ENCODE results near the gene OR6C6. TPM values are rescaled to one million over a fixed set of nuclear protein-coding genes. Genes with fewer than 3 reads are reported as not detected.
"Not testable (repeated sequence)": the region's sequence is repeated elsewhere in the genome, so short reads cannot be mapped to it uniquely, and the experiment has no call there.

Gene OR6C6
- not detected for total RNA-seq
- not detected for polyA plus RNA-seq
- long read RNA-seq, donor 1, result 0 reads
- long read RNA-seq, donor 2, result 0 reads

DNA sequence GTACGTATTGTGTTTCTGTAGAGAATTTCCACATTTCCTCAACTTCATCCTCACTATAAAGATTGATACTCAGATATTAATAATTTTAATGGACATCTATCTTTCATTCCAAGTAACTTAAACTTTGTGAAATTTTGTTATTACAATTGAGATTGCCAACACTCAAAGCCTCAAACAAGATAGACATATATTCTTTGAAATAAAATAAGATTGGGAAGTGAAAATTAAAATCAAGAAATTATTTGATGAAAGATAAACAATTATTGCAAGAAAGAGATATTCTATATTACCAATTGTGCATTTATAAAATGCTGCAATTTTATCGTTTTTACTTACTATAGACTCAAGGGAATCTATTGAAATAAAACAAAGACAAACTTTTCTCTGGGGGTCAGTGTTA, at the start of gene OR6C6:
OR6C6 (minus strand) TSS at position 101 of the 400 bp plus-strand sequence. CDS start 1,337 bp downstream, outside the sequence.
- no peaks in the 10 kb centered on the region for H3K27me3 ChIP-seq (replicated peaks in 1 of 7)
- TF ChIP-seq POLR2AphosphoS5 (IDR thresholded peaks at IDR 0.05) (no peak), POLR2A (IDR thresholded peaks at IDR 0.05) (no peak), CTCF (IDR thresholded peaks at IDR 0.05 in 8 of 11, conservative IDR thresholded peaks at IDR 0.05 in 3 of 11) (no peak)
- H3K9me3 ChIP-seq, result peaks cover 0 to 4% (median 0%) of the 10 kb centered on the region in 8 donors
- no peak for DNase-seq
- no peak within 1 kb of the TSS for H3K27ac ChIP-seq
- 69 to 86% (median 78%) methylated on average over 2 of the region's 2 CpGs for WGBS, 5 donors
- no peaks in the 10 kb centered on the region for H3K4me1 ChIP-seq
- intact Hi-C loops (cut with DNase I; ENCODE audit: low total_unique reads), result no loop called here
- H3K36me3 ChIP-seq, result no peaks in the 10 kb centered on the region
- no peak within 1 kb of the TSS for H3K4me3 ChIP-seq

GRCh38 chr12:55336002-55336401, 39.6 kb upstream of the OR6C6 start:
- Histone ChIP-seq H3K9me3 (no peaks in the 10 kb centered on the region), H3K4me3 (no peak overlapping the region), H3K27ac (no peak overlapping the region), H3K4me1 (no peaks in the 10 kb centered on the region), H3K36me3 (no peaks in the 10 kb centered on the region), H3K27me3 (replicated peaks in 1 of 7) (peaks cover 0 to 7% (median 0%) of the 10 kb centered on the region in 7 donors)
- DNase-seq, result no peak
- intact Hi-C loops (cut with DNase I; ENCODE audit: low total_unique reads), result no loop called here
- TF ChIP-seq POLR2AphosphoS5 (IDR thresholded peaks at IDR 0.05) (no peak), POLR2A (IDR thresholded peaks at IDR 0.05) (no peak), CTCF (IDR thresholded peaks at IDR 0.05 in 8 of 11, conservative IDR thresholded peaks at IDR 0.05 in 3 of 11) (no peak)
- 84 to 91% (median 86%) methylated on average over 10 of the region's 10 CpGs for WGBS, 5 donors

DNA sequence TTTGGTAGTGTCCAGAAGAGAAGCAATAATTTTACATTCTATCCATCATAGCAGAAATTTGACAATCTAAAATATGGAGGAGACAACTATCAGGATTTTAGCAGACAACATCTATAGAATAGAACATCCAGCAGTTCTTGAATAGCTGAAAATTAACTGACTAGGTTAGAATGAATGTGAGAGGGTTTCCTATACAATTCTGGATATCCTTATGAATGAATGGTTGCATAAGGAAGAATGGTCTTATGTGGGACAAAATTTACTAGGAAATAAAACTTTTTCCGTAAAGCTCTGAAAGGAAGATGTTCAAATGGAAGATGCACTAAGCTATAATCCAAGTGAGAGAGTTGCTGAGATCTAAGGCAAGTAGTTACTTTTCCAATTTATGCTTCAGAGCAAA, 34.1 kb upstream of the OR6C6 start, which contains the start of gene OR6C3:
OR6C3 (plus strand) TSS at position 301 of the 400 bp plus-strand sequence. CDS start 955 bp downstream, outside the sequence.
- WGBS, 5 donors, result 92 to 100% (median 96%) methylated on average over 1 of the region's 1 CpG
- intact Hi-C loops (cut with DNase I; ENCODE audit: low total_unique reads), result no loop called here

GRCh38 chr12:55325801-55326200, 29.4 kb upstream of the OR6C6 start:
- intact Hi-C loops (cut with DNase I; ENCODE audit: low total_unique reads); H3K4me3 ChIP-seq; H3K4me1 ChIP-seq; H3K9me3 ChIP-seq; DNase-seq; H3K27ac ChIP-seq; H3K27me3 ChIP-seq (replicated peaks in 1 of 7); H3K36me3 ChIP-seq: not testable (repeated sequence)
- 89 to 96% (median 92%) methylated on average over 6 of the region's 6 CpGs for WGBS, 5 donors

More for the DNA sequence above, 34.1 kb upstream of the OR6C6 start, which contains the start of gene OR6C3:
- no peak for DNase-seq
- Histone ChIP-seq H3K4me3 (no peak within 1 kb of the TSS), H3K9me3 (no peaks in the 10 kb centered on the region), H3K27ac (no peak within 1 kb of the TSS), H3K4me1 (no peaks in the 10 kb centered on the region), H3K27me3 (replicated peaks in 1 of 7) (peaks cover 0 to 6% (median 0%) of the 10 kb centered on the region in 7 donors), H3K36me3 (no peaks in the 10 kb centered on the region)
- TF ChIP-seq POLR2AphosphoS5 (IDR thresholded peaks at IDR 0.05) (no peak), POLR2A (IDR thresholded peaks at IDR 0.05) (no peak), CTCF (IDR thresholded peaks at IDR 0.05 in 8 of 11, conservative IDR thresholded peaks at IDR 0.05 in 3 of 11) (no peak)
